WERI-Rb-1 (cell line): ENCODE data around the gene LMF2.
A peak's percentile ranks its signal among the peaks of the same experiment; 100 is the strongest.

Experiments used
- DNase-seq: peaks from one replicate; pipeline ENCODE4 v3.0.0-alpha.2; 2020
- H3K27ac ChIP-seq: fragments of 250-450 bp; sonication (Bioruptor Pico); 2 replicates; pipeline ENCODE4 v1.5.1; 2020; ENCODE audit warnings: mild to moderate bottlenecking, moderate library complexity
- H3K27me3 ChIP-seq: fragments of 250-450 bp; sonication (Bioruptor Pico); 2 replicates; pipeline ENCODE4 v1.5.1; 2021; ENCODE audit warnings: mild to moderate bottlenecking, low read depth, moderate library complexity; ENCODE audit not compliant: insufficient read depth, severe bottlenecking
- H3K36me3 ChIP-seq: fragments of 250-450 bp; sonication (Bioruptor Pico); 2 replicates; pipeline ENCODE4 v1.5.1; 2020; ENCODE audit warnings: mild to moderate bottlenecking, moderate library complexity
- H3K4me3 ChIP-seq: 2 replicates; pipeline ENCODE4 v1.5.1; 2011; ENCODE audit warnings: low read depth, mild to moderate bottlenecking, control low read depth, low read length
- H3K9me3 ChIP-seq: fragments of 250-450 bp; sonication (Bioruptor Pico); 2 replicates; pipeline ENCODE4 v1.5.1; 2021; ENCODE audit warnings: mild to moderate bottlenecking, moderate library complexity; ENCODE audit not compliant: severe bottlenecking
- CTCF ChIP-seq: IDR thresholded peaks from 2 replicates; pipeline ENCODE4 v1.5.1; 2011; ENCODE audit warnings: low read depth, mild to moderate bottlenecking, control low read depth, inconsistent platforms, low read length

Gene LMF2

DNA sequence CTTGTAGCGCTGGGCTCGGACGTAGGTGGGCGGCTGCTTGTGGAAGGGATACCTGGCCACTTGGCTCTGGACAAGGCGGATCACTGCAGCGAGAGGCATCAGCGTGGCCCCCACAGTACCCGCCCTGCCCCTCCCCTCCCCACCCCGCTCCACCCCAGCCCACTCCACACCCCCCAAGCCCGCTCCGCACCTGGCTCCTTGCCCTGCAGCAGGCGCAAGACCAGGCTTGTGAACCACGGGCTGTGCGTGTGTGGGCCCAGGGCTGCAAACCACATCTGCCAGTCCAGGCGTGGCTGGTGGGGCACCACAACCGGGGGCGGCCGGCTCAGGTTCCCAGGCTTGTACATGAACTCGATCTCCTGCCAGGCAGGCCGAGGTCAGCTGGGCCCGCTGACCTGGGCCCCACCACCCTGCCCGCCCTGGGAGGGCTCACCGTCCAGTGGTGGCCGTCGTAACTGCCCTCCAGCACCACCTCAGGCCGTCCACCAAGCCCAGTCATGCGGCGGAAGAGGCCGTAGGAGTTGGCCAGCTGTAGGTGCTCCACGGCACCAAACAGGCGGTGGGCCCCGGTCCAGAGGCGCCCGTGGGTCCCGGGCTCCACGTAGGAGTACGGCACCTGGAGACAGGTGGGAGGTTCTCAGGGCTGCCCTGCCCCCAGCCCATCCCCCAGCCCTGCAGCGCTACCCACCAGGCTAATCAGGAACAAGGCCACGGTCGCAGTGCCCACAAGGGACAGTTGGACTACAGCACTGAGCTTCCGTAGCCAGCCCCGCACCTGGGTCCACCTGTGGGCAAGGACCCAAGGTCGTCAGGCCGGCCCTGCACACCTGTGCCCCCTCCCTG is 2.9 kb downstream of the LMF2 start:
- Histone ChIP-seq H3K4me3 (no peak overlapping the region), H3K27me3 (no peaks in the 10 kb centered on the region), H3K36me3 (peaks cover 37% of the 10 kb centered on the region), H3K27ac (no peak overlapping the region), H3K9me3 (no peaks in the 10 kb centered on the region)
- no peak for DNase-seq
- no peak for TF ChIP-seq CTCF

- no peaks in the 10 kb centered on the region for H3K27me3 ChIP-seq
- H3K9me3 ChIP-seq, result no peaks in the 10 kb centered on the region
- no peak overlapping the region for H3K4me3 ChIP-seq
- peaks cover 32% of the 10 kb centered on the region for H3K36me3 ChIP-seq
- 0 out of 2 replicates have a peak, but pooled peaks have one; percentile 20 for TF ChIP-seq CTCF
- H3K27ac ChIP-seq, result no peak overlapping the region
- DNase-seq, result no peak
Observed at GRCh38 chr22:50503475-50504145, 3.9 kb downstream of the LMF2 start.

DNA sequence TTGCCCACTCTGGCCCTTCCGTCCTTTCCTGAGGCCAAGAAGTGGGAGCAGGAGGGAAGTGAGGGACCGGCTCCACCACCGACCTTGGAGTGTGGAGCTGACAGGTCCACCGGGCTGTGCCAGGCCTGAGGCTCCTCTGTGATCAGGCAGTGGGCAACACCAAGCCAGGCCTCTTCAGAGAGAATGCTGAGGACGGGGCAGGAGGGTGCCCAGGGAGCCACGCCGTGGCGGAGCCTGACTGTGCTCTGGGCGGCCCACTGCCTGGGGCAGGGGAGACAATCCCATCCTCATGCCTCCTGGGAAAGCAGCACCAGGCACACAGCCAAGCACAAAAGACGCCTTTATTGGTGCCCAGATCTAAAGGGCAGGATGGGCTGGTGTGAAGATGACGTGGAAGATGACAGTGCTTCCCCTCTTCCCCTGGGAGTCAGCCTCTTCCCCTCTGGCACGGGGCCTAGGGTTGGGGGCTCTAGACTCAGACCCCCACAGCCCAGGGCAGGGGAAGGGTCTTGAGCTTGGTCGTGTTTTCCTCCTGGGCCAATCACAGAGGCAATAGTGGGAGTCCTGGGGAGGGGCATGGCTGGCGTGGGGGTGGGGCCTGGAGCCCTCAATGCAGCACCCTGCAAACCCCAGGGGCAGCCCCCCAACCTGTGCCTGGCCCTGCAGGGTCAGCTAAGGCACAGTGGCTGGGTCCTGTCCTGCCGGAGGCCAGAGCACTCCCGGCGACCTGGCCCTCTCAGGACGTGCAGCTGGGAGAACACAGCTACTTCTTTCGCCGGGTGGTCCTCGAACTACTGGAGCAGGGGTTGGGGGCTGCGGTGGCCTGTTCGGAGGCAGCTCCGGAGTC is 4.7 kb downstream of the LMF2 start:
- TF ChIP-seq CTCF, result no peak
- Histone ChIP-seq H3K4me3 (no peak overlapping the region), H3K36me3 (peaks cover 32% of the 10 kb centered on the region), H3K27ac (no peak overlapping the region), H3K27me3 (no peaks in the 10 kb centered on the region), H3K9me3 (no peaks in the 10 kb centered on the region)
- DNase-seq, result no peak

DNA sequence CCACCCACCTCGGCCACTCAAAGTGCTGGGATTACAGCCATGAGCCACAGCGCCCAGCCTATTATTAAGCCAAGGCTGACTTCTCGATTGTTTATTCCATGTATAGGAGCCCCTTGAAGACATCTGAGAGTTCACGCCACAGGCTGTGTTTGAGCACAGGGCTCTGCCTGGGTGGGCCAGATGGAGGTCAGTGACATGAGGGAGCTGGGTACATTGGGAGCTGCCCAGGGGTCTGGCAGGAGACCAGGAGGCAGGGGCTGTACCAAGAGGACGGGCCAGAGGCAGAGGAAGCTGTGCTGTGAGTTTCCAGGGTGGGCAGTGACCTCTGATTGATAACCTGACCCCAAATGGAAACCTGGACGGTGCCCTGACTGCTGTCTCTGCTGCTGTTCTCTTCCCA is 5.4 kb downstream of the LMF2 start:
- Histone ChIP-seq H3K27ac (no peak overlapping the region), H3K9me3 (no peaks in the 10 kb centered on the region), H3K4me3 (no peak overlapping the region), H3K27me3 (no peaks in the 10 kb centered on the region), H3K36me3 (peaks cover 32% of the 10 kb centered on the region)
- no peak for TF ChIP-seq CTCF
- DNase-seq, result no peak

DNA sequence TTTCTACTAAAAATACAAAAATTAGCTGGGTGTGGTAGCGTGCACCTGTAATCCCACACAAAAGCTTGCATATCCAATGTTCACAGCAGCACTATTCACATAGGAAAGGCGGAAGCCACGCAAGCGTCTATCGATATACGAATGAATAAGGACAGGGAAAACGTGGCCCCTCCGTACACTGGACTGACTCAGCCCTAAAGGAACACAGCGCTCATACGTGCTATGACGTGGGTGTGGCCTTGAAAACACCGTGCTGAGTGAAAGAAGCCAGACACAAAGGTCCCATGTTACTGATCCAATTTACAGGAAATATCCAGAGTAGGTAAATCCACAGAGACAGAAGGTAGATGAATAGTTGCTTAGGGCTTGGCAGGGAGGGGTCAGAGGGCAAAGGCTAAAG is 7.0 kb downstream of the LMF2 start:
- H3K27ac ChIP-seq, result no peak overlapping the region

More for the DNA sequence above, 7.0 kb downstream of the LMF2 start:
- no peak for TF ChIP-seq CTCF
- no peaks in the 10 kb centered on the region for H3K27me3 ChIP-seq
- DNase-seq, result no peak
- no peak overlapping the region for H3K4me3 ChIP-seq
- H3K9me3 ChIP-seq, result no peaks in the 10 kb centered on the region
- peaks cover 24% of the 10 kb centered on the region for H3K36me3 ChIP-seq
